ENCODE results near the gene PPP1R3A. TPM values are rescaled to one million over a fixed set of nuclear protein-coding genes. Genes with fewer than 3 reads are reported as not detected.

Gene PPP1R3A
- total and polyA plus RNA-seq, 2 of the 8 experiments (the other 6 are each of a cell fraction or from before 2014, with no cell fraction given), result not detected

DNA sequence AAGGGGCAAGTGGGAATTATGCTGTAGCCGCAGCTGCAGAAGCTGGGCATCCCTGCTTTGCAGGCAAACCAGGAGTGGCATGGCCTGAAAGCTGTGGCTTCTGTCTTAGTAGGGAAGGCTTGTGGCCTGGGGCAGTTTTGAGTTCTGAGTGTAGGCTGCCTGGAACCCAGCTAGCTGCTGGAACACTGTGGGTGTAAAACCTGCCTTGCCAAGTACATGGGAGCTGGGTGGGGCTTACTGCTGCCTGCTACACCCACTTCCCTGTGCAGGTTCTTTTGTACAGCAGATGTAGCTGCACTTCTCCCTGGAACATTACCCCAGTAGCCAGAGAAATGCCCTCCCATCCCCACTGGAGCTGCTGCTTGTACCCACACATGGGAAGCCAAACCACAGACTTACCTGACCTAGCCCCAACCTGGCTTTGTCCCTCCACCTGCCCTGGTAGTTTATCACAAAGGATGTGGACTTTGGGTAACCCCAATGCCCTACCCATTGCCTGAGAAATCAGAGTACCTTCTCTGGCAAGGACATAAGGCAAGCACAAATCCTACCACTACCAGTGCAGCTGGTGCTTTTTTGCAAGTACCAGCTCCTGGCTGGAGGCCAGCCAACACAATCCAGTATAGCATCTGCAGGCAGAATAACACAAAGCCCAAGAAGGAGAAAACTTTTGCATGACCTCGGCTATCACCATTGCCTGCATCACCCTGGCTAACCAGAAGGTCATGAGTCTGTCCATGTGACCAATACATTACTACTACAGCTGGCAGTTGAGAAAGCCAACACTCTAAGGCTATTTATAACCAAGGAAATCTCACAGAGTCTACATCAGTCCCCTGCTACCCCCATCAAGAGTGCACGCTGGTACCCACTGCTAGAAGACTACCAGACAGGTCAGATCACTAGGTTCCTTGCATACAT, 26.5 kb upstream of the PPP1R3A start:
- CTCF ChIA-PET (ENCODE audit: partially characterized antibody), result interaction anchor here (0.7 kb wide), 1 partner anchor 9 kb away, joined by 3 read pairs; no protein-coding TSS in a partner anchor
- POLR2A ChIA-PET (ENCODE audit: partially characterized antibody), result no interaction called here
- TF ChIP-seq MAFK (IDR thresholded peaks at IDR 0.05; ENCODE audit: low read depth, low read length) (no peak), SIN3A (conservative IDR thresholded peaks at IDR 0.05 in 1 of 2, IDR thresholded peaks at IDR 0.05 in 1 of 2; ENCODE audit: low read depth in 1 of 2, low read length in 2 of 2) (no peak), SRF (IDR thresholded peaks at IDR 0.05; ENCODE audit: low read depth, low read length) (no peak), TBP (IDR thresholded peaks at IDR 0.05; ENCODE audit: low read depth, low read length) (no peak), RBBP5 (IDR thresholded peaks at IDR 0.05; ENCODE audit: borderline replicate concordance, low read depth, low read length) (no peak), KDM1A (IDR thresholded peaks at IDR 0.05; ENCODE audit: borderline replicate concordance, low read length) (no peak), ZNF274 (IDR thresholded peaks at IDR 0.05; ENCODE audit: borderline replicate concordance, extremely low read depth, low read length) (no peak), TCF12 (IDR thresholded peaks at IDR 0.05; ENCODE audit: low read depth, low read length) (no peak), EZH2 (IDR thresholded peaks at IDR 0.05; ENCODE audit: low read depth, low read length, severe bottlenecking) (no peak), GABPA (IDR thresholded peaks at IDR 0.05; ENCODE audit: borderline replicate concordance, insufficient read depth, low read length) (no peak)
- TF ChIP-seq, protein P1, sequence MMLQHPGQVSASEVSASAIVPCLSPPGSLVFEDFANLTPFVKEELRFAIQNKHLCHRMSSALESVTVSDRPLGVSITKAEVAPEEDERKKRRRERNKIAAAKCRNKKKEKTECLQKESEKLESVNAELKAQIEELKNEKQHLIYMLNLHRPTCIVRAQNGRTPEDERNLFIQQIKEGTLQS (IDR thresholded peaks at IDR 0.05; ENCODE audit: insufficient read depth, low read depth, low read length), result no peak

More for the DNA sequence above, 26.5 kb upstream of the PPP1R3A start:
- Histone ChIP-seq H3K56ac (replicated peaks; ENCODE audit: insufficient read length, low read depth, low read length) (no peak overlapping the region), H2AK5ac (ENCODE audit: low read depth, low read length) (no peak overlapping the region), H2BK15ac (ENCODE audit: low read length) (no peak overlapping the region), H3K9me3 (ENCODE audit: insufficient read depth in 2 of 2, low read depth in 1 of 2, low read length in 1 of 2) (no peaks in the 10 kb centered on the region), H4K8ac (ENCODE audit: extremely low read depth, insufficient read depth, low read length) (no peak overlapping the region), H3K36me3 (ENCODE audit: control insufficient read depth in 2 of 4, insufficient read depth in 4 of 4, low read length in 3 of 4) (no peaks in the 10 kb centered on the region), H3K23me2 (ENCODE audit: low read depth, low read length) (no peaks in the 10 kb centered on the region), H2BK20ac (ENCODE audit: low read length) (no peak overlapping the region), H2AFZ (ENCODE audit: low read length) (no peak overlapping the region), H3K18ac (ENCODE audit: extremely low read depth, low read length) (no peak overlapping the region), H3K9ac (replicated peaks in 1 of 4; ENCODE audit: extremely low read depth in 1 of 4, low read depth in 3 of 4, low read length in 3 of 4) (no peak overlapping the region), H3K4me3 (ENCODE audit: extremely low read depth in 1 of 4, insufficient read depth in 2 of 4, low read depth in 3 of 4, low read length in 4 of 4) (no peak overlapping the region), H3K79me1 (ENCODE audit: low read depth, low read length) (no peaks in the 10 kb centered on the region), H3K27me3 (replicated peaks in 1 of 4; ENCODE audit: control insufficient read depth in 3 of 4, extremely low read depth in 1 of 4, insufficient read depth in 3 of 4, low read length in 3 of 4) (no peaks in the 10 kb centered on the region), H2BK120ac (replicated peaks; ENCODE audit: low read depth, low read length) (no peak overlapping the region), H4K20me1 (replicated peaks in 1 of 2; ENCODE audit: control insufficient read depth in 1 of 2, insufficient read depth in 2 of 2, low read length in 2 of 2) (no peaks in the 10 kb centered on the region), H2BK5ac (ENCODE audit: low read depth, low read length) (no peak overlapping the region), H2BK12ac (ENCODE audit: low read depth, low read length) (no peak overlapping the region), H3K23ac (ENCODE audit: insufficient read length) (no peak overlapping the region), H3K4me2 (ENCODE audit: insufficient read depth in 1 of 2, low read depth in 2 of 2, low read length in 2 of 2) (no peak overlapping the region), H3K79me2 (ENCODE audit: control insufficient read depth in 1 of 2, insufficient read depth in 2 of 2, low read length in 2 of 2) (no peaks in the 10 kb centered on the region), H4K91ac (replicated peaks; ENCODE audit: insufficient read length, low read length) (no peak overlapping the region), H4K5ac (ENCODE audit: insufficient read length, low read depth, low read length) (no peak overlapping the region), H3K27ac (ENCODE audit: low read depth, low read length) (no peak overlapping the region), H3K4me1 (replicated peaks in 1 of 4; ENCODE audit: control insufficient read depth in 3 of 4, insufficient read depth in 4 of 4, low read length in 3 of 4) (no peaks in the 10 kb centered on the region), H3K14ac (ENCODE audit: insufficient read length) (no peak overlapping the region), H3K4ac (replicated peaks; ENCODE audit: insufficient read length, low read depth, low read length) (no peak overlapping the region)
- WGBS, 2 experiments (ENCODE audit: extremely low coverage in 1 of 2, insufficient coverage in 1 of 2, insufficient read length in 1 of 2, insufficient replicate concordance in 2 of 2, low coverage in 1 of 2, low lambda C conversion rate in 2 of 2, missing lambda C conversion rate in 1 of 2), result 94% methylated on average over 3 of the region's 3 CpGs; no CpG with 5 or more reads in 1 of the 2 experiments
- FAIRE-seq (no peak), DNase-seq (ENCODE audit: low read depth in 1 of 2, low spot score in 2 of 2) (no peak)
